Neural cell (in vitro differentiated cells): ENCODE results near the gene TIMM13.

Experiments used
- CTCF ChIP-seq: fragments of 450-650 bp; IDR thresholded peaks from 2 replicates; pipeline ENCODE4 v1.5.1; 2014; ENCODE audit warnings: antibody characterized with exemption, mild to moderate bottlenecking, moderate library complexity; ENCODE audit not compliant: poor library complexity, severe bottlenecking
- EZH2 ChIP-seq: fragments of 200-600, 300-800 bp; shearing (Covaris generic), sonication (generic); IDR thresholded peaks from 2 replicates; pipeline ENCODE4 v1.6.1; 2014; ENCODE audit warnings: antibody characterized with exemption, low read length, borderline replicate concordance, mild to moderate bottlenecking; ENCODE audit not compliant: insufficient read depth, poor library complexity, severe bottlenecking
- MXI1 ChIP-seq: fragments of 450-650 bp; conservative IDR thresholded peaks from 2 replicates; pipeline ENCODE4 v1.6.1; 2014; ENCODE audit warnings: antibody characterized with exemption, mild to moderate bottlenecking; ENCODE audit not compliant: poor library complexity, severe bottlenecking
- POLR2AphosphoS5 ChIP-seq: IDR thresholded peaks from 2 replicates; pipeline ENCODE4 v1.6.1; 2012

GRCh38 chr19:2443785-2444182 lies 16.4 kb upstream of the TIMM13 start:
- no peak for TF ChIP-seq CTCF
- no peak for TF ChIP-seq POLR2AphosphoS5
- no peak for TF ChIP-seq MXI1
- TF ChIP-seq EZH2, result no peak
